Keratinocyte (primary cell): ENCODE measurements around the gene TRAPPC1. TPM values are rescaled to one million over a fixed set of nuclear protein-coding genes. Genes with fewer than 3 reads are reported as not detected.

ENCODE experiments used
- DNase-seq: peaks from one replicate; pipeline ENCODE4 v3.0.0-alpha.2; 2011; ENCODE audit warnings: low read depth, missing footprints, low spot score
- FAIRE-seq: peaks from 2 replicates; lab custom pipeline; 2011; peaks lifted over from hg19 to GRCh38; lab: Jason Lieb, UNC
- H2AFZ ChIP-seq: 2 replicates; pipeline ENCODE4 v1.6.0; 2012; ENCODE audit warnings: low read length, control low read depth, inconsistent platforms; ENCODE audit not compliant: control insufficient read depth
- H3K27ac ChIP-seq: 2 replicates; pipeline ENCODE4 v1.5.1; 2011; ENCODE audit warnings: low read length; ENCODE audit not compliant: control insufficient read depth, insufficient read depth
- H3K27me3 ChIP-seq: 3 replicates; pipeline ENCODE4 v1.6.0; 2011; ENCODE audit warnings: low read length; ENCODE audit not compliant: control insufficient read depth, insufficient read depth; ENCODE audit errors: extremely low read depth
- H3K36me3 ChIP-seq, 2 experiments: 2 replicates in 1 of 2; 3 replicates in 1 of 2; pipeline ENCODE4 v1.5.1; 2011; ENCODE audit warnings: low read length in 2 of 2, mild to moderate bottlenecking in 1 of 2; ENCODE audit not compliant: control insufficient read depth in 2 of 2, insufficient read depth in 2 of 2; ENCODE audit errors: extremely low read depth in 1 of 2
- H3K4me1 ChIP-seq: 3 replicates; pipeline ENCODE4 v1.5.1; 2011; ENCODE audit warnings: low read length; ENCODE audit not compliant: control insufficient read depth, insufficient read depth; ENCODE audit errors: extremely low read depth
- H3K4me2 ChIP-seq: 3 replicates; pipeline ENCODE4 v1.6.0; 2011; ENCODE audit warnings: low read depth, low read length; ENCODE audit not compliant: control insufficient read depth, insufficient read depth; ENCODE audit errors: extremely low read depth
- H3K4me3 ChIP-seq, 3 experiments: fragments of 200-600 bp in 1 of 3; sonication (generic) in 1 of 3; 2 replicates in 2 of 3; 3 replicates in 1 of 3; pipeline ENCODE4 v1.5.1; 2011 to 2016; ENCODE audit warnings: low read length in 3 of 3, mild to moderate bottlenecking in 3 of 3, control low read depth in 2 of 3, inconsistent platforms in 1 of 3, low read depth in 1 of 3, mixed read lengths in 1 of 3, mixed run types in 1 of 3, moderate library complexity in 1 of 3; ENCODE audit not compliant: control insufficient read depth in 2 of 3, insufficient read depth in 2 of 3; ENCODE audit errors: extremely low read depth in 1 of 3
- H3K79me2 ChIP-seq: 2 replicates; pipeline ENCODE4 v1.6.0; 2012; ENCODE audit warnings: low read length; ENCODE audit not compliant: control insufficient read depth, insufficient read depth
- H3K9ac ChIP-seq: 3 replicates; pipeline ENCODE4 v1.6.0; 2011; ENCODE audit warnings: low read length; ENCODE audit not compliant: control insufficient read depth, insufficient read depth; ENCODE audit errors: extremely low read depth
- H3K9me1 ChIP-seq: 3 replicates; pipeline ENCODE4 v1.6.0; 2011; ENCODE audit warnings: low read length; ENCODE audit not compliant: control insufficient read depth, insufficient read depth; ENCODE audit errors: extremely low read depth
- H3K9me3 ChIP-seq: 2 replicates; pipeline ENCODE4 v1.5.1; 2012; ENCODE audit warnings: low read depth, low read length; ENCODE audit not compliant: control insufficient read depth
- H4K20me1 ChIP-seq: 3 replicates; pipeline ENCODE4 v1.6.0; 2011; ENCODE audit warnings: low read length; ENCODE audit not compliant: control insufficient read depth, insufficient read depth; ENCODE audit errors: extremely low read depth
- EZH2 ChIP-seq: IDR thresholded peaks from one replicate; pipeline ENCODE4 v1.6.1; 2012; ENCODE audit warnings: inconsistent platforms, mild to moderate bottlenecking, low read length, moderate library complexity
- dilution Hi-C: fragments of 300-500 bp; cut with MboI; formaldehyde crosslinking; loops from one replicate; pipeline ENCODE4 v1.7.0; 2020; ENCODE audit warnings: low sequenced_read_pairs; ENCODE audit not compliant: extremely low pct_ligation_motif_present
- polyA plus RNA-seq, 5 experiments: library from polyadenylated mRNA; depleted of rRNA in 3 of 5; stranded (reverse) in 3 of 5; stranded (forward) in 1 of 5; unstranded in 1 of 5; fragments of >200 nt; gene quantifications; 1 replicate in 1 of 5; 2 replicates in 3 of 5; 3 replicates in 1 of 5; pipeline versions ENCODE4 v1.2.1 to v1.2.3, GENCODE V29; 2011 to 2012; ENCODE audit warnings: missing spikeins in 2 of 5, low read depth in 1 of 5, low replicate concordance in 1 of 5
- TF ChIP-seq, protein P1 (sequence below), 3 experiments: IDR thresholded peaks in 1 of 3; conservative IDR thresholded peaks in 1 of 3; optimal IDR thresholded peaks in 1 of 3; 2 replicates in 2 of 3; 3 replicates in 1 of 3; pipeline versions ENCODE3 to v1.5.1; 2011; ENCODE audit warnings: low read length in 3 of 3, mild to moderate bottlenecking in 3 of 3, moderate library complexity in 2 of 3, control low read depth in 1 of 3, inconsistent platforms in 1 of 3; ENCODE audit not compliant: insufficient read depth in 2 of 3; ENCODE audit errors: extremely low read depth in 1 of 3

The TRAPPC1 gene
- polyA plus RNA-seq, 1 donor (not counting 4 experiments of a cell fraction or from before 2014, with no cell fraction given) = 128 TPM

DNA sequence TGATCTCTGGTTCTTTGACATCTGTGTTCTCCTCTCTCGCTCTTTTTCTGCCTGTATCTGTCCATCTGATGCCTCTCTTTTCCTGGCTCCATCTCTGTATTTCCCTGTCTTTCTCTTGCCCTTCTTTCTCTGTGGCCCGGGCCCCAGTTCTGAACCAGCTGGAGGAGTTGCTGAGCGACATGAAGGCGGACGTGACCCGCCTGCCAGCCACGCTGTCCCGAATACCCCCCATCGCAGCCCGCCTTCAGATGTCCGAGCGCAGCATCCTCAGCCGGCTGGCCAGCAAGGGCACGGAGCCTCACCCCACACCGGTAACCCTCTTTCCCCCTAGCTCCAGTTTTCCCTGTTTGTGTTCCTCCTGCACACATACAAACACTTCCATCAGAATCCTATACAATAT lies 21.5 kb downstream of the TRAPPC1 start:
- peaks cover 30 to 41% of the 10 kb centered on the region in 2 experiments for H3K36me3 ChIP-seq
- no peak overlapping the region for H3K9ac ChIP-seq

DNA sequence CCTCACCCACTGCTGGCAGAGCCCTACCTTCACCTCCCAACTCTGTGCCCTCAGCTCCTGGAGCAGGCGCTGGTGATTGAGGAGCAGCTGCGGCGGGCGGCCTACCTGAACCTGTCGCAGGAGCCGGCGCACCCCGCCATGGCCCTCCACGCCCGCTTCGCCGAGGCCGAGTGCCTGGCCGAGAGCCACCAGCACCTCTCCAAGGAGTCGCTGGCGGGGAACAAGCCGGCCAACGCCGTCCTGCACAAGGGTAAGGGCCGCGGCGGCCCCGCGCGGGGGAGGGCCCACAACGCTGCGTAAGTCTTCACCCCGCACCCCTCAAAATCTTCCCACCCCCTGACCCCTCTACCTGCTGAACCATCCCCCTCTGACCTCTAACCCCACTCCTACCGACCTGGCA lies 22.7 kb downstream of the TRAPPC1 start:
- peaks cover 2% of the 10 kb centered on the region for H3K4me1 ChIP-seq
- no peak overlapping the region for H3K9ac ChIP-seq
- H4K20me1 ChIP-seq = no peaks in the 10 kb centered on the region
- no peaks in the 10 kb centered on the region for H3K9me3 ChIP-seq
- no peak overlapping the region for H3K4me3 ChIP-seq
- TF ChIP-seq, protein P1, sequence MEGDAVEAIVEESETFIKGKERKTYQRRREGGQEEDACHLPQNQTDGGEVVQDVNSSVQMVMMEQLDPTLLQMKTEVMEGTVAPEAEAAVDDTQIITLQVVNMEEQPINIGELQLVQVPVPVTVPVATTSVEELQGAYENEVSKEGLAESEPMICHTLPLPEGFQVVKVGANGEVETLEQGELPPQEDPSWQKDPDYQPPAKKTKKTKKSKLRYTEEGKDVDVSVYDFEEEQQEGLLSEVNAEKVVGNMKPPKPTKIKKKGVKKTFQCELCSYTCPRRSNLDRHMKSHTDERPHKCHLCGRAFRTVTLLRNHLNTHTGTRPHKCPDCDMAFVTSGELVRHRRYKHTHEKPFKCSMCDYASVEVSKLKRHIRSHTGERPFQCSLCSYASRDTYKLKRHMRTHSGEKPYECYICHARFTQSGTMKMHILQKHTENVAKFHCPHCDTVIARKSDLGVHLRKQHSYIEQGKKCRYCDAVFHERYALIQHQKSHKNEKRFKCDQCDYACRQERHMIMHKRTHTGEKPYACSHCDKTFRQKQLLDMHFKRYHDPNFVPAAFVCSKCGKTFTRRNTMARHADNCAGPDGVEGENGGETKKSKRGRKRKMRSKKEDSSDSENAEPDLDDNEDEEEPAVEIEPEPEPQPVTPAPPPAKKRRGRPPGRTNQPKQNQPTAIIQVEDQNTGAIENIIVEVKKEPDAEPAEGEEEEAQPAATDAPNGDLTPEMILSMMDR (optimal IDR thresholded peaks at IDR 0.05 in 1 of 3, IDR thresholded peaks at IDR 0.05 in 1 of 3, conservative IDR thresholded peaks at IDR 0.05 in 1 of 3; ENCODE audit: extremely low read depth in 1 of 3, insufficient read depth in 2 of 3, low read length in 3 of 3) = no peak
- TF ChIP-seq EZH2 = no peak
- dilution Hi-C loops = no loop called here
- no peak overlapping the region for H2AFZ ChIP-seq
- H3K4me2 ChIP-seq = no peak overlapping the region
- H3K27ac ChIP-seq = no peak overlapping the region
- H3K27me3 ChIP-seq = no peaks in the 10 kb centered on the region
- FAIRE-seq (no peak), DNase-seq (no peak)
- H3K79me2 ChIP-seq = no peaks in the 10 kb centered on the region
- no peaks in the 10 kb centered on the region for H3K9me1 ChIP-seq
- peaks cover 31 to 51% of the 10 kb centered on the region in 2 experiments for H3K36me3 ChIP-seq

More for the DNA sequence above, 21.5 kb downstream of the TRAPPC1 start:
- Histone ChIP-seq H3K79me2 (no peaks in the 10 kb centered on the region), H4K20me1 (no peaks in the 10 kb centered on the region), H2AFZ (no peak overlapping the region), H3K9me1 (no peaks in the 10 kb centered on the region), H3K4me1 (peaks cover 14% of the 10 kb centered on the region), H3K4me2 (no peak overlapping the region), H3K9me3 (no peaks in the 10 kb centered on the region), H3K27me3 (no peaks in the 10 kb centered on the region), H3K27ac (no peak overlapping the region), H3K4me3 (no peak overlapping the region)
- FAIRE-seq (no peak), DNase-seq (no peak)
- TF ChIP-seq, protein P1 (optimal IDR thresholded peaks at IDR 0.05 in 1 of 3, IDR thresholded peaks at IDR 0.05 in 1 of 3, conservative IDR thresholded peaks at IDR 0.05 in 1 of 3; ENCODE audit: extremely low read depth in 1 of 3, insufficient read depth in 2 of 3, low read length in 3 of 3) = no peak
- TF ChIP-seq EZH2 = no peak
- dilution Hi-C loops = no loop called here
